Stimulated activated CD8-positive, alpha-beta memory T cell treated with anti-CD3 and anti-CD28 coated beads, Interleukin-7, amount 100 ng/mL, for 4 hours (primary cell): ENCODE measurements around the gene SSH3.

ENCODE experiments used
- DNase-seq, 2 donors: peaks; one replicate each; pipeline ENCODE4 v3.0.0-alpha.2; 2020; ENCODE audit warnings: low read depth in 2 of 2

SSH3 gene

DNA sequence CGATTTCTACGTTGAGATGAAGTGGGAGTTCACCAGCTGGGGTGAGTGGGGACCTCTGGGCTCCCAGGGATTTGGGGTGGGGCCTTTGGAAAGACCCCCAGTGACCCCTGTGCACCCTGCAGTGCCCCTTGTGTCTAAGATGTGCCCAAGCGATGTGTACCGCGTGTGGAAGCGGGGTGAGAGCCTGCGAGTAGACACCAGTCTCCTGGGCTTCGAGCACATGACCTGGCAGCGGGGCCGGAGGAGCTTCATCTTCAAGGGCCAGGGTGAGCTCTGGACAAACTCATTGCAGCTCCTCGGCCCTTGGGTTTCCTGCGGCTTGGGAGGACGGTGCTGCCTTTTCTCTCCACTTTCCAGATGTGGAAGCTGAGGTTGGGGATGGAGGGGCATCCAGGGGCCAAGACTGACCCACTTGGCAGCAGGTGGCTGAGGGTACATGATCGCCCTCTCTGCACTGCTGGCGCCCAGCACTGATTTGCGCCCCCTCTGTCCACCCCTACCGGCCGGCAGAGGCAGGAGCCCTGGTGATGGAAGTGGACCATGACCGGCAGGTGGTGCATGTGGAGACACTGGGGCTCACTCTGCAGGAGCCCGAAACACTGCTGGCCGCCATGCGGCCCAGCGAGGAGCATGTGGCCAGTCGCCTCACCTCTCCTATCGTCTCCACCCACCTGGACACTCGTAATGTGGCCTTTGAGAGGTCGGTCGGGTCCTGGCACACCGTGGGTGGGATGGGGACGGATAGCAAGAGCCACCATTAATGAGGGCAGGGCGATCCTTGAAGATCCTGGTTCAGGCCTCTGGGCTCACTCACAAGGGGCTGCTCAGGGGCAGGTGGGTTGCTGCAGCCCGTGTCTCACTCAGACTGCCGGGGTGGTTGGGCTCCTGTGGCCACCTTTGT is 11.6 kb upstream of the SSH3 start:
- DNase-seq: no peak

DNA sequence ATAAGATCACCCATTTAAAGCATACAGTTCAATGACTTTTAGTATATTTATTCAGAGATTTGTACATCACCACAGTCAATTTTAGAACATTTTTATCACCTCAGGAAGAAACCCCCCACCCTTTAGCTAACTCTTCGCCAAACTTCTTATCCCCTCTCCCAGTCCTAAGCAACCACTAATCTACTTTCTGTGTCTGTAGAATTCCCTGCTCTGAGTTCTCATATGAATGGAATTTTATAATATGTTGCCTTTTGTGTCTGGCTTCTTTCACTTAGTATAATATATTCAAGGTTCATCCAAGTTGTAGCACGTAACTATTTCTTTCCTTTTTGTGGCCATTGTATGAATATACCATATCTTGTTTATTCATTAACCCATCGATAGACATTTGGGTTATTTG is 10.7 kb upstream of the SSH3 start:
- DNase-seq: no peak

DNA sequence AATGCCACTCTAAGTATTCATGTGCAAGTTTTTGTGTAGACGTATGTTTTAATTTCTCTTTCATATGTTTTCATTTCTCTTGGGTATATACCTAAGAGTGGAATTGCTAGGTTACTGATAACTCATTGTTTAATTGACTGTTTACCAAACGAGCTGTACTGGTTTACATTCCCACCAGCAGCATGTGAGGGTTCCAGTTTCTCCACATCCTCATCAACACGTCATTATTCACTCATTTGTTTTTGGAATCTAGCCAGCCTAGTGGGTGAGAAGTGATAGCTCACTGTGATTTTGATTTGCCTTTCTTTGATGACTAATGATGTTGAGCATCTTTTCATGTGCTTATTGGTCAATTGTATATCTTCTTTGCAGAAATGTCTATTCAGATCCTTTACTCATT is 10.2 kb upstream of the SSH3 start:
- no peak for DNase-seq

DNA sequence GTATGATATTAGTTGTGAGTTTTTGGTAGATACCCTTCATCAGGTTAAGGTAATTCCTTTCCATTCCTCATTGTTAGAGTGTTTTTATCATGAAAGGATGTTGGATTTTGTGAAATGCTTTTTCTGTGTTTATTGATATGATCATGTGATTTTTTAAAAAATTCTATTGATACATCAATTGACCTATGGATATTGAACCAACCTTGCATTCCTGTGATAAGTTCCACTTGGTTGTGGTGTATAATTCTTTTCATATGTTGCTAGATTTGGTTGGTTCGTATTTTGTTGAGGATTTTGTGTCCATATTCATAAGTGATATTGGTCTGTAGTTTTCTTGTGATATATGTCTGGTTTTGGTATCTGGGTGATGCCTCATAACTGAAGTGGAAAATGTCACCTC is 7.5 kb upstream of the SSH3 start:
- no peak for DNase-seq

DNA sequence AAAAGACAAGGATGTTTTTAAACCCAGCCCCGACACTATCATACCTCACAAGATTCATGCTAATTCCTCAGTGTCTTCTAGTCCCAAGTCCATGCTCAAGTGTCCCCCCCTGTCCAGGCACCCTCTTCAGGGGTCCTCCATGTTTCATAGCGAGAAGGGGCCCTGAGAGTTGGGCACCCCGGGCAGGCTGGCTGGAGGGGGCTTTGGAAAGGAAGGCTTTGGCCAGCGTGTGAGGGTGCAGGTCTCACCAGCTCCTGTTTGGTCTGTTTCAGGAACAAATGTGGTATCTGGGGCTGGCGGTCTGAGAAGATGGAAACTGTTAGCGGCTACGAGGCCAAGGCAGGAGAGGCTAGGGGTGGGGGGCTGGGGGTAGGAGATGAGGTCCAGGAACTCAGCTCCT is 4.5 kb upstream of the SSH3 start:
- DNase-seq: no peak

DNA sequence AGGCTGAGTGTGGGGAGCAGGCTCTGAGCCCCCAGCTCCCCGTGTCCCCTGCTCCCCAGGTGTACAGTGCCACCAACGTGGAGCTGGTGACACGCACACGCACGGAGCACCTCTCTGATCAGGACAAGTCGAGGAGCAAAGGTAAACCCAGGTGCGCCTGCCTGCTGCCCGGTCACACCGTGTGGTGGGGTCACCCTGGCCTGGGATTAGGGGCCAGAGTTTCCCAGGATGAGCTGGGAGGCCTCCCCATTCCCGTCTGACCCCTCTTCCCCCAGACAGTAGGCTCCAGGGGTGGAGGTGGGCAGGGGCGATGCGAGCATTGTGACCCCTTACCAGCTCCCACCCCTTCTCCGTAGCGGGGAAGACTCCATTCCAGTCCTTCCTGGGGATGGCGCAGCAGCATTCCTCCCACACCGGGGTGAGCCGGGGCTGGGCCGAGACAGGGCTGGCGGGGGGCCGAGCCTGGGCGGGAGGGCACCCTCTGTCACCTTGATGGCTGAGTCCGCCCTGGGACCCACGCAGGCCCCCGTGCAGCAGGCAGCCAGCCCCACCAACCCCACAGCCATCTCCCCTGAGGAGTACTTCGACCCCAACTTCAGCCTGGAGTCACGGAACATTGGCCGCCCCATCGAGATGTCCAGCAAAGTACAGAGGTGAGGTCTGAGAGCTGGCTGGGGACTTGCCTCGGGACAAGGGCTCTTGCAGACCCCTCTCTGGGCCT is 3.7 kb upstream of the SSH3 start:
- DNase-seq: no peak

DNA sequence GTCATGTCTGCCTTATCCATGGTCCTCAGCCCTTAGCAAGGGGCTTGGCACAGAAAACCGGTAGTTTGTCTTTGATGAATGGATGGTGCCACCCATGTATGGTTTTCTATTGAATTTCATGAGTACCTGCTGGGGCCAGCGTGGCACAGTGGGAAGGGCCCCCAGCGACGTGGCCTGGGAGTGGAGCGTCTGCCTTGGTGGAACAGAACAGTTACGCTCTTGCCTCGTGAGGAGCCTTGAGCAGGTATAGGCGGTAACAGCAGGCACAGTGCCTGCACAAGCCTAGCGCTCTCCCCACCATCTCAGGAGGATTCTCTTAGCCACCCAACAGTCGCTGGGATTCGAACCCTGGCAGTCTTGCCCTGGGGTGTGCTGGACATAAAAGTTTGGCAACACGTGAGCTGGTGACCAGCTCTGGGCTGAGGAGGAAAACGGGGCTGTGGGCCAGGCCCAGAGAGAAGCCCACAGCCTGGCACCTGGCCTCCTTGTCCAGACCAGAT is 3.0 kb upstream of the SSH3 start:
- DNase-seq: no peak

DNA sequence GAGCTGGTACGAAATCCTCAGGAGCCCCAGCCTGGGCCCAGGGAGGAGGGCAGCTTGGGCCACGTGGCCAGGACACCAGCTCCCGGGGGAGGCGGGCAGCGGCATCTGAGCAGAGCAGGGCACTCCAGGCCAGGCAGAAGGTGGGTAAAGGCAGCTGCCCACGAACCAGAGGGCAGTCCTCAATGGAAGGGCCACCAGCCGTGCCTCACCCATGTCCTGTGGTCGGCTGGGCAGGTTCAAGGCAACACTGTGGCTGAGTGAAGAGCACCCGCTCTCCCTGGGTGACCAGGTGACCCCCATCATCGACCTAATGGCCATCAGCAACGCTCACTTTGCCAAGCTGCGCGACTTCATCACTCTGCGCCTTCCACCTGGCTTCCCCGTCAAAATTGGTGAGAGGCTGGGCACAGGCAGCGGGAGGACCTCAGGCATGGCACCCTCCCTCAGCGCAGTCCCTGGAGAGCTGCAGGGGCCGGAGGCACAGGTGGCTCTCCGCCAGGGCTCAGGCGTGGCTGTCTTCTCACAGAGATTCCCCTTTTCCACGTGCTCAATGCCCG is 2.5 kb upstream of the SSH3 start:
- DNase-seq: no peak

DNA sequence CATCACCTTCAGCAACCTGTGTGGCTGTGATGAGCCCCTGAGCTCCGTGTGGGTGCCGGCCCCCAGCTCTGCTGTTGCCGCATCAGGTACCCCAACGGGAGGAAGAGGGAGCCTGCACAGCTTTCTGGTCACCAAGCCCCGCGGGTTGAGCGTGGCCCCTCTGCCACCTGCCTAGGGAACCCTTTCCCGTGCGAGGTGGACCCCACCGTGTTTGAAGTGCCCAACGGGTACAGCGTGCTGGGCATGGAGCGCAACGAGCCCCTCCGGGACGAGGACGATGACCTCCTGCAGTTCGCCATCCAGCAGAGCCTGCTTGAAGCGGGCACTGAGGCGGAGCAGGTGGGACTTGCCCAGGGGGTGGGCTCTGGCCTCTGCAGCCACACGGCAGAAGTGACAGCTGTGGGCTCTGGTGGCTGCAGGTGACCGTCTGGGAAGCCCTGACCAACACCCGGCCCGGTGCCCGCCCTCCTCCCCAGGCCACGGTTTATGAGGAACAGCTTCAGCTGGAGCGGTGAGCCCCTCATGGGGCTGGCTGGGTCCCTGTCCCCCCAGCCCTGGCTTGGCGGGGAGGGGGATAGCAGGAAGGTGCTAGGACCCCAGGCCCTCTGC is 1.9 kb upstream of the SSH3 start:
- no peak for DNase-seq

DNA sequence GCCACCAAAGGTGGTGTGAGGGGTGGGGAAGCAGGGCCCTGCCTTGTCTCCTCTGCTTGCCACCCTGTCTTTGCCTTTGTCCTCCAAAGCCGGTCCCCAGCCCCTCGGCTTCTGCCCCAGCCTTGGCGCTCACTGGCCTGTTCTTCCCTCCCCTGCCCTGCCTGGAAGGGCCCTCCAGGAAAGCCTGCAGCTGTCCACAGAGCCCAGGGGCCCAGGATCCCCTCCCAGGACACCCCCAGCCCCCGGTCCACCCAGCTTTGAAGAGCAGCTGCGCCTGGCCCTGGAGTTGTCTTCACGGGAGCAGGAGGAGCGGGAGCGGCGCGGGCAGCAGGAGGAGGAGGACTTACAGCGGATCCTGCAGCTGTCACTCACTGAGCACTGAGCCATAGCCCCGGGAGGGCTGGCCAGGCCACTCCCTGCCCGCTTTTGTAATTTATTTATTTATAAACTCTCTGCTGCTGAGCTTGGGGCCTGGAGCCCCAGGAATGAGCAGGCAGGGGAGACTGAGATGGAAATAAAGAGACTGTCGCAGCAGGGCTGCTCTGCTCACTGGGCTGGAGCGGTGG is 1.3 kb upstream of the SSH3 start:
- no peak for DNase-seq

DNA sequence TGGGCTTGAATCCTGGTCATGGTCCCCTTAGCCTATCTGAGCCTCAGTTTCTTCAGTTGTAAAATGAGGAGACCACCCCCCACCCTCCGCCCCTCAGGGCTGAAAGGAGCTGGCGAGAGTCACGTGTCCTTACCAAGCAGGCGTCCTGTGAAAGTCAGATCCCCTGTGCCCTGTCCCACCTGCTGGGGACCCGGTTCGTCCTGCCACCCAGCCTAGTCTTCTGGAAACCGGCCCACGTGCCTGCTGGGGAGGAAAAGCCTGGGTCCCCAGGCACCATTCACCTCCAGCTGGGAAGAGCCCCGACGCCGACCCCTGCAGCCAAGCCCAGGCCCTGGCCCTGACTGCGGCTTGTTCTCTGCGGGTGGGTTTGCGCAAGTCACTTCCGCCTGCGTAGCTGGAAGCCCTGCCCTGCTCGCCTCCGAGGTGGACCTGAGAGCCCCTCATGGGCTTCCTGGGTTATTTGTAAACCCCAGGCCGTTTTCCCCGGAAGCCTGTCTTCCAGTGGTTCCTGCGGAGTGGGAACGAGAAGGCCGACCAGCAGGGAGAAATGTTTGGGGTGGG is 679 bp upstream of the SSH3 start:
- DNase-seq: no peak

DNA sequence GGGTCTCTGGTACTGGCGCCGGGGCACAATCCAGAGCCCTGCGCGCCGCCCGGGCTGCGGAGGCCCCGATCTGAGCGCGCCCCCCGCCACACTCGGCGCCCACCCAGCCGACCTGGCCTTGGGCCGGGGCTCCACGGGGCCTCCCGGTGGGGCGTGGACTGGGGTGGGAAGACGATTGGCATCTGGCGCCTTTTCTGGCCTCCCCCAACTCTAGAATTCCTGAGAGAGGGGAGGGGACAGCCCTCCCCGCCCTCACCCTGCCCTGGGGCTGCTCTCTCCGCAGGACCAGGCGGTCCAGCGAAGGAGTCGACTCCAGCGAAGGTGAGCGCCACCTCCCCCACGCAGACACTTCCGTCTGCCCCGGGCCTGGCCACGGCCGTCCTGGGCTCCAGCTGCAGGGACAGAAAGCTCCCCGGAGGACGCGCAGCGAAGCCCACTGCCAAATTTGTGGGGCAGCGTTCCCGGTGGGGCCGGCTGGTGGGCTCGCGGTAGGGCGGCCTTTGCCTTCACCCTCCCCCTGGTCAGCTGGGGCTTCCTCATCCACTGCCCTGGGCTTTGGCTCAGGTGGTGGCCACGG is 593 bp downstream of the SSH3 start:
- no peak for DNase-seq

DNA sequence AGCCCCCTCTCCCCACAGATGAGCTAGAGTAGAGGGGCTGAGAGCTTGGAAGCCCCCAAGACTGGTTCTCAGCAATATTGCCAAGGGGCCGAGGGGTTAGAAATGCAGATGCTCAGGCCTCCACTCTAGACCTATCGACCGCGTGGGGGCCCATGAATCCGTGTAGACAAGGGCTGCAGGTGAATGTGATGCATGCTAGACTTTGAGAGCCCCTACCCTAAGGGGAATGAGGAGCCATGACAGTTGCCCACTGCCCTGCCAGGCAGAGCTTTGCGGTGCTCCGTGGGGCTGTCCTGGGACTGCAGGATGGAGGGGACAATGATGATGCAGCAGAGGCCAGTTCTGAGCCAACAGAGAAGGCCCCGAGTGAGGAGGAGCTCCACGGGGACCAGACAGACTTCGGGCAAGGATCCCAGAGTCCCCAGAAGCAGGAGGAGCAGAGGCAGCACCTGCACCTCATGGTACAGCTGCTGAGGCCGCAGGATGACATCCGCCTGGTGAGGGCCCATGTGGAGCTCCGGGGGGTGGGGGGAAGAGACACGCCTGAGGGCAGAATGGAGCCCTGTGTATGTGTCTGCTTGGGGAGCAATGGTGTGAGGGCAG is 1.3 kb downstream of the SSH3 start:
- no peak for DNase-seq

DNA sequence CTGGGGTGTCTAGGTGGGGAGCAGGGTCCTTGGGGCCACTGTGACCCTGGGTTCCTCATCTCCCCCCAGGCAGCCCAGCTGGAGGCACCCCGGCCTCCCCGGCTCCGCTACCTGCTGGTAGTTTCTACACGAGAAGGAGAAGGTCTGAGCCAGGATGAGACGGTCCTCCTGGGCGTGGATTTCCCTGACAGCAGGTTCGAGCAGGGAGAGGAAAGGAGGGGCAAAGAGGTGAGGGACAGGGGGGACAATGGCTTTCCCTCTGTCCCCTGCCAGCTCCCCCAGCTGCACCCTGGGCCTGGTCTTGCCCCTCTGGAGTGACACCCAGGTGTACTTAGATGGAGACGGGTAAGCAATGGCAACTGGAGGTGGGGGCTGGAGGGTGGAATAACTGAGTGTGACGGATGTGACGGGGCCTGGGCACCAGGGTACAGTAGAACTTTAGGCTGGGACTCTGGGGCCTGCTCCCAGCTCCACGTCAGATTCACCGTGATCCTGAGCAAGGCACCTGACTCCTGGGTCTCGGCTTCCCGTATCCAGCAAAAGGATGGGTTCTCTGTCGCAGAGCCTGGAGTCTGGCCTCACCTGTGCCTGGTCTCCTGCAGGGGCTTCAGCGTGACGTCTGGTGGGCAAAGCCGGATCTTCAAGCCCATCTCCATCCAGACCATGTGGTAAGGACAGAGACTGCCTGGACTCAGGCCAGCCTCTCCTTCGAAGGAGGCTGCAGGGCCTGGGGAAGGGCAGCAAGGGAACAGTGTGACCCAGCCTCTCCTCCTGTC is 3.6 kb downstream of the SSH3 start:
- DNase-seq: no peak

DNA sequence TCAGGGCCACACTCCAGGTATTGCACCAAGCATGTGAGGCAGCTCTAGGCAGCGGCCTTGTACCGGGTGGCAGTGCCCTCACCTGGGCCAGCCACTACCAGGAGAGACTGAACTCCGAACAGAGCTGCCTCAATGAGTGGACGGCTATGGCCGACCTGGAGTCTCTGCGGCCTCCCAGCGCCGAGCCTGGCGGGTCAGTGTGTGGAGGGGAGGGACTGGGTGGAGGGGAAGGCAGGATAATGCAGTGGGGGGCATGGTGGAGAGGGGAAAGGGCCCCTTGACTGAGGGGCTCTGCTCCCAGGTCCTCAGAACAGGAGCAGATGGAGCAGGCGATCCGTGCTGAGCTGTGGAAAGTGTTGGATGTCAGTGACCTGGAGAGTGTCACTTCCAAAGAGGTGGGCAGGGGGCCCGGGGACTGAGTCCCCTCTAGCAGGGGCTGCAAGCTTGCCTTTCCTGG is 4.2 kb downstream of the SSH3 start:
- no peak for DNase-seq

DNA sequence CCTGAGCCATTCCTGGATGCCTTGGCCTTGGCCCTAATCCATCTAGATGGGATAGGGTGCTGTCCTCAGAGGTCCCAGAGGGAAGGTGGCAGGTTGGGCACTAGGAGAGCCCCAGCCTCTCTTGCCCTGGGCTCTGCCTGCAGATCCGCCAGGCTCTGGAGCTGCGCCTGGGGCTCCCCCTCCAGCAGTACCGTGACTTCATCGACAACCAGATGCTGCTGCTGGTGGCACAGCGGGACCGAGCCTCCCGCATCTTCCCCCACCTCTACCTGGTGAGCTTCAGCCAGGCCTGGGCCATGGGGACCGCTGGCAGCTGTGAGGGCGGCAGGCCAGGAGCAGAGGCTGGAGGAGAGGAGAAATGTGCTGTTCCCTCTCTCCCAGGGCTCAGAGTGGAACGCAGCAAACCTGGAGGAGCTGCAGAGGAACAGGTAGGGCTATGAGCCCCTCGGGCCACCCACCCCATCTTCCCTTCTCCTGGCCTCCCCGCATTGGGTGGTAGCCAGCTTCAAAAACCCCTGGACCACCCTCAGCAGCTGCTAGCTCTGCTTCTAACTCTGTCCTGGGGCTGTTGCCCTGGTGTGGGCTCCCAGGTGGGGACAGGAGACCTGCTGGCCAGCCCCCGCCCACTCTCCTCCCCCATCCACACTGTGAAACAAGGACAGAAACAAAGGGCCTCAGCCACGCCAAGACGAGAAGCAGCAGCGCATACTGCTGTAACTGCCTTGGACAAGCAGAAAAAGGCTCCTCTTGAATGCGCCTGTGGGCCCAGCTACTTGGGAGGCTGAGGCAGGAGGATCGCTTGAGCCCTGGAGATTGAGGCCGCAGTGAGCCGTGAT is 4.9 kb downstream of the SSH3 start:
- DNase-seq: no peak

DNA sequence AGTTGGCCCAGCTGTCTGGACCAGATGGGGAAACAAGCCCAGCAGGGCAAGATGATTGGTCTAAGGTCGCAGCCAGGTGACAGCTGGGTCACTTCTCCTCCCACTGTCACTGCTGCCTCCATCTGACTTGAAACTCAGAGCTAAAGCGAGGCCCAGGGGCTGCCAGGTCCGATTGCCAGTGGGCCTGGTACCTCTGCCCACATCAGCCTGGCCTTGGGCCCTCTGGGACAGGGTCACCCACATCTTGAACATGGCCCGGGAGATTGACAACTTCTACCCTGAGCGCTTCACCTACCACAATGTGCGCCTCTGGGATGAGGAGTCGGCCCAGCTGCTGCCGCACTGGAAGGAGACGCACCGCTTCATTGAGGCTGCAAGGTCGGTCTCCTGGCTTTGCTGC is 5.8 kb downstream of the SSH3 start:
- DNase-seq: no peak

DNA sequence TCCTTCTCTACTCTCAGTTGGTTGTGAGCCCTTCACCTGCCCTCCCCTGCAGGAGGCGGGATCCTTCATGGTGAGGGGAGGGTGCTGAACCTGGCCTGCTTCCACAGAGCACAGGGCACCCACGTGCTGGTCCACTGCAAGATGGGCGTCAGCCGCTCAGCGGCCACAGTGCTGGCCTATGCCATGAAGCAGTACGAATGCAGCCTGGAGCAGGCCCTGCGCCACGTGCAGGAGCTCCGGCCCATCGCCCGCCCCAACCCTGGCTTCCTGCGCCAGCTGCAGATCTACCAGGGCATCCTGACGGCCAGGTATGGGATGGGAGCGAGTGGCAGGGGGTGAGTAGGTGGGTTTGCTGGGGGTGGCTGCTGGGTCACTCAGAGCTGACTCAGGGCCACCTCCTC is 6.3 kb downstream of the SSH3 start:
- DNase-seq: no peak
